A549 (cell line): ENCODE results near the gene BAHCC1.

Experiments
- BHLHE40 ChIP-seq: IDR thresholded peaks from 2 replicates; pipeline ENCODE4 v1.6.1; 2012; ENCODE audit warnings: low read depth, low read length, inconsistent platforms
- EP300 ChIP-seq, 2 experiments: fragments of >200 bp; sonication (Bioruptor Twin); formaldehyde crosslinking; IDR thresholded peaks; 2 replicates in 1 of 2; 3 replicates in 1 of 2; pipeline ENCODE4 v1.6.1; 2016 to 2017
- POLR2A ChIP-seq: IDR thresholded peaks from 2 replicates; pipeline ENCODE4 v1.6.1; 2012; ENCODE audit warnings: mild to moderate bottlenecking, low read length
- SREBF2 ChIP-seq: fragments of 450-650 bp; IDR thresholded peaks from 2 replicates; pipeline ENCODE4 v1.6.1; 2014; ENCODE audit warnings: mild to moderate bottlenecking, moderate library complexity
- TF ChIP-seq, protein P1 (sequence below): fragments of >200 bp; sonication (Bioruptor Twin); formaldehyde crosslinking; IDR thresholded peaks from 3 replicates; pipeline ENCODE4 v1.5.1; 2016
- TF ChIP-seq, protein P2 (sequence below): fragments of 200-600 bp; sonication (generic); IDR thresholded peaks from 2 replicates; pipeline ENCODE4 v1.6.1; 2016; ENCODE audit warnings: antibody characterized with exemption, mild to moderate bottlenecking, moderate library complexity

DNA sequence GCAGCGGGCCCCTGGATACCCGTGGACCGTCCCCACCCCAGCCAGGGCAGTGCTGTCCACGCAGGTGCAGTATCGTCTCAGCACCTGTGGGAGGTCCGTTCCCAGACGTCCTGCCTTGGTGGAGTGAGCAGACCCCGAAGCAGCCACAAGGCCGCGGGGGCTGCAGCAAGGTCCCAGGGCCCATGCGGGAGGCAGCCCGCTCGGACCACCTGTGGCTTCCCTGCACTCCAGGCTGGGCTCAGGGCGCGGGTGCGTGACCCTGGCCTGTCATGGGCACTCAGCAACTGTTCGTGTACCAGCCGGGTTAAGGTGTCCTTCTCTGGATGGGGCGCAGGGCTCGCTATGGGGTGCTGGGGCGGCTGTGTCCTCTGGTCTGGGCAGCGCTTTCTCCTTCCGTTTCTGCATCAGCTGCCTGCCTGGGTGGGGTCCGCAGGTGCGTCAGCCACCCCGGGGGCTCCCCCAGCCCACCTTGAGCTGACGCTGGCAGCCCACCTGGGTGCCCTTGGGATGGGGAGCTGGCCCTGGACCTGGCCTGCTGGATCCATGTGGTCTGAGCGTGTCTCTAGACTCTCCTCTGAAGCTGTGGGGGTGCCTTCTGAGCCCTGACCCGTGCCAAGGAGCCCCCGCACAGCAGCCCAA is 18.4 kb downstream of the BAHCC1 start:
- TF ChIP-seq, protein P1, sequence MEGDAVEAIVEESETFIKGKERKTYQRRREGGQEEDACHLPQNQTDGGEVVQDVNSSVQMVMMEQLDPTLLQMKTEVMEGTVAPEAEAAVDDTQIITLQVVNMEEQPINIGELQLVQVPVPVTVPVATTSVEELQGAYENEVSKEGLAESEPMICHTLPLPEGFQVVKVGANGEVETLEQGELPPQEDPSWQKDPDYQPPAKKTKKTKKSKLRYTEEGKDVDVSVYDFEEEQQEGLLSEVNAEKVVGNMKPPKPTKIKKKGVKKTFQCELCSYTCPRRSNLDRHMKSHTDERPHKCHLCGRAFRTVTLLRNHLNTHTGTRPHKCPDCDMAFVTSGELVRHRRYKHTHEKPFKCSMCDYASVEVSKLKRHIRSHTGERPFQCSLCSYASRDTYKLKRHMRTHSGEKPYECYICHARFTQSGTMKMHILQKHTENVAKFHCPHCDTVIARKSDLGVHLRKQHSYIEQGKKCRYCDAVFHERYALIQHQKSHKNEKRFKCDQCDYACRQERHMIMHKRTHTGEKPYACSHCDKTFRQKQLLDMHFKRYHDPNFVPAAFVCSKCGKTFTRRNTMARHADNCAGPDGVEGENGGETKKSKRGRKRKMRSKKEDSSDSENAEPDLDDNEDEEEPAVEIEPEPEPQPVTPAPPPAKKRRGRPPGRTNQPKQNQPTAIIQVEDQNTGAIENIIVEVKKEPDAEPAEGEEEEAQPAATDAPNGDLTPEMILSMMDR: no peak
- no peak for TF ChIP-seq EP300 (IDR thresholded peaks at IDR 0.05)
- TF ChIP-seq POLR2A: no peak
- TF ChIP-seq SREBF2: no peak
- no peak for TF ChIP-seq BHLHE40
- TF ChIP-seq, protein P2, sequence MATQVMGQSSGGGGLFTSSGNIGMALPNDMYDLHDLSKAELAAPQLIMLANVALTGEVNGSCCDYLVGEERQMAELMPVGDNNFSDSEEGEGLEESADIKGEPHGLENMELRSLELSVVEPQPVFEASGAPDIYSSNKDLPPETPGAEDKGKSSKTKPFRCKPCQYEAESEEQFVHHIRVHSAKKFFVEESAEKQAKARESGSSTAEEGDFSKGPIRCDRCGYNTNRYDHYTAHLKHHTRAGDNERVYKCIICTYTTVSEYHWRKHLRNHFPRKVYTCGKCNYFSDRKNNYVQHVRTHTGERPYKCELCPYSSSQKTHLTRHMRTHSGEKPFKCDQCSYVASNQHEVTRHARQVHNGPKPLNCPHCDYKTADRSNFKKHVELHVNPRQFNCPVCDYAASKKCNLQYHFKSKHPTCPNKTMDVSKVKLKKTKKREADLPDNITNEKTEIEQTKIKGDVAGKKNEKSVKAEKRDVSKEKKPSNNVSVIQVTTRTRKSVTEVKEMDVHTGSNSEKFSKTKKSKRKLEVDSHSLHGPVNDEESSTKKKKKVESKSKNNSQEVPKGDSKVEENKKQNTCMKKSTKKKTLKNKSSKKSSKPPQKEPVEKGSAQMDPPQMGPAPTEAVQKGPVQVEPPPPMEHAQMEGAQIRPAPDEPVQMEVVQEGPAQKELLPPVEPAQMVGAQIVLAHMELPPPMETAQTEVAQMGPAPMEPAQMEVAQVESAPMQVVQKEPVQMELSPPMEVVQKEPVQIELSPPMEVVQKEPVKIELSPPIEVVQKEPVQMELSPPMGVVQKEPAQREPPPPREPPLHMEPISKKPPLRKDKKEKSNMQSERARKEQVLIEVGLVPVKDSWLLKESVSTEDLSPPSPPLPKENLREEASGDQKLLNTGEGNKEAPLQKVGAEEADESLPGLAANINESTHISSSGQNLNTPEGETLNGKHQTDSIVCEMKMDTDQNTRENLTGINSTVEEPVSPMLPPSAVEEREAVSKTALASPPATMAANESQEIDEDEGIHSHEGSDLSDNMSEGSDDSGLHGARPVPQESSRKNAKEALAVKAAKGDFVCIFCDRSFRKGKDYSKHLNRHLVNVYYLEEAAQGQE: no peak
